ENCODE results near the gene CACNG1.
"Not testable (repeated sequence)": the region's sequence is repeated elsewhere in the genome, so short reads cannot be mapped to it uniquely, and the experiment has no call there.

The CACNG1 gene

DNA sequence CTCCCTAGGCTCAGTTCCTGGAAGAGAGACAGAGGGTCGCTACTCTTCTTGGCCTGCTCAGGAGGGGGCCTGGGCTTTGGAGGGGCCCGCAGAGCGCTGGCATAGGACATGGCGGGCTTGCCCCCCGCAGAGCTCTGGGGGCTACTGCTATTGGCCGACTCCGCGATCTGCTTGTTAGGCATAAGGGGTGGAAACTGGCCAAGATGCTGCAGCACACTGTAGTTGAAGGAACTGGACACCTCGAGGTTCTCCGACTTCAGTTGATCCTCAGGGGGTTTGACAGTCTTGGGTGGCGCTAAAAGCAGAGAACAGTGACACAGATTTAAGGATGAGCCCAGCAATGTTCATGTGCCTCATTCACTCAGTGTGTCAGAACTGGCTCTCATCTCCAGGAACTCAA lies 33.9 kb downstream of the CACNG1 start:
- DNase-seq (ENCODE audit: low read depth in 2 of 2), result no peak

GRCh38 chr17:67079491-67079890 lies 35.1 kb downstream of the CACNG1 start:
- DNase-seq (ENCODE audit: low read depth in 2 of 2), result no peak

- DNase-seq (ENCODE audit: low read depth in 2 of 2), result no peak
Observed at GRCh38 chr17:67080804-67081203, 36.5 kb downstream of the CACNG1 start.

DNA sequence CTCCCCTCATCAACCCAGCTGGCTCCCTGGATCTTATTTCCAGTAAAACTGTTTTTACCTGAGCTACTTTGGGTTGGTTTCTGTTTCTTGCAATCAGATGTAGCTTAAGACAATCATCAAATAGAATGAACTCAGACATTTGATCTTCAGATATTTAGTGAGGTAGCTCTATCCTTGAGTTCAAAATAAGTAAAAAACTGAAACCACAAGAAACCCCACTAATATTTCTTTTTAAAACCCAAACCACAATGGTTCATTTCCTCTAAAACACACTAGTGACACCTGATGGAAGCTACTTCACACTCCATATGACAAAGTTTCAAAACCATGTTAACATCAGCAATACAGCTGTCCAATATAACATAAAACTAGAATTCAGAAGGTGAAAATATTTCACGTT lies 37.8 kb downstream of the CACNG1 start:
- DNase-seq (ENCODE audit: low read depth in 2 of 2), result no peak

GRCh38 chr17:67085406-67085805 lies 41.1 kb downstream of the CACNG1 start:
- no peak for DNase-seq (ENCODE audit: low read depth in 2 of 2)

DNA sequence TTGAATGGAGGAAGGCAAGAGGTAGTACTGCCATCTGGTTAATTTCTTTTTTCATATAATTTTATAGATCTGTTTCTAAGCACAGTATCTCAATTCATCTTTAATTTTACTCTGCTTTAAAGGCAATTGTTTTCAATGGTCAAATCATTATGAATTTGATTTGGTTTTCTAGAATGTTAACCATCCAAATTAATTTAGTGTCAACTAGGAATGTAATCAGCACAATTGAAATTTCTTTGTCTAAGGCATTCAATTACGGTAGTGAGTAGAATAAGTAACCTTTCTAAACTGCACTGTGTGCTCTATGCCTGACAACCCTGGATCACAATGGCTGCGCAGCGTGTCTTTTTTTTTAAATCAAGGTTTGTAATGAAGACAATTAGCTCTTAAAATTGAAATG lies 44.3 kb downstream of the CACNG1 start:
- no peak for DNase-seq (ENCODE audit: low read depth in 2 of 2)

GRCh38 chr17:67090341-67090740 lies 46.0 kb downstream of the CACNG1 start:
- DNase-seq (ENCODE audit: low read depth in 2 of 2), result no peak

- DNase-seq (ENCODE audit: low read depth in 2 of 2), result no peak
Observed at GRCh38 chr17:67092291-67092690, 47.9 kb downstream of the CACNG1 start.

DNA sequence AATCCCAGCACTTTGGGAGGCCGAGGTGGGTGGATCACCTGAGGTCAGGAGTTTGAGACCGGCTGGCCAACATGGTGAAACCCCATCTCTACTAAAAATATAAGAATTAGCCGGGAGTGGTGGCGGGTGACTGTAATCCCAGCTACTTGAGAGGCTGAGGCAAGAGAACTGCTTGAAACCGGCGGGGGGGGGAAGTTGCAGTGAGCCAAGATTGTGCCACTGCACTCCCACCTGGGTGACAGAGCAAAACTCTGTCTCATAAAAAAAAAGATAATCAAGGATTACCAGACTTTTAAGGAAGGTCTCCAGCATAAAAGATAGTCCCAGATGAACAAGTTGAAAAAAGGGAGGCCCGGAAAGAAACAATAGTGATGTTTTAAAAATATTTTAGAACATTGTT lies 48.4 kb downstream of the CACNG1 start:
- not testable (repeated sequence) for DNase-seq (ENCODE audit: low read depth in 2 of 2)

DNA sequence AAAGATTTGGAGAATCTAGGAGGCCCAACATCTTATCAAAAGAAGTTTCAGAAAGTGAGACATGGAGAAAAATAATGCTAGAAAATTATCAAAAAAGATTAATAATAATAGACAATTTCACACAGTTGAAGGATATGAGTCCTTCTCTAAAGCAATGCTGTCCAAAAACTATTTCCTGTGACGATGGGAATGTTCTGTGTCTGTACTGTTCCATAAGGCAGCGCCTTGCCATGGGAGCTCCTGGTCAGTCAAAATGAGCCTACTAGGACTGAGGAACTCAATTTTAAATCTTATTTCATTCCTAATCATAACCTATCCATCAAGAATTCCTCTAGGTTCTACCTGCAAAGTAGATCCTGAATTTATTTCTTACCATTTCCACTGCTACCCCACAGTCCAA lies 49.0 kb downstream of the CACNG1 start:
- no peak for DNase-seq (ENCODE audit: low read depth in 2 of 2)

DNA sequence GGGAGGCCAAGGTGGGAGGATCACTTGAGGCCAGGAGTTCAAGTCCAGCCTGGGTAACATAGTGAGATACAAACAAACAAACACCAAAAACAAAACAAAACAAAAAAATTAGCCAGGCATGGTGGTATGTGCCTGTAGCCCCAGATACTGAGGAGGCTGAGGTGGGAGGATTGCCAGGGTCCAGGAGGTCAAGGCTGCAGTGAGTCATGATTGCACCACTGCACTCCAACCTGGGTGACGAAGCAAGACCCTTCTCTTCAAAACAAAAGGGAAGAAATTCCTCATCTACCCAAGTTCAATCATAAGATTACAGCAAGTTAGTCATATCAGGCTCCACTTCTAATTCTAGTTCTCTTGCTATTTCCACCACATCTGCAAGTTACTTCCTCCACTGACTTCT lies 50.9 kb downstream of the CACNG1 start:
- DNase-seq (ENCODE audit: low read depth in 2 of 2), result not testable (repeated sequence)

DNA sequence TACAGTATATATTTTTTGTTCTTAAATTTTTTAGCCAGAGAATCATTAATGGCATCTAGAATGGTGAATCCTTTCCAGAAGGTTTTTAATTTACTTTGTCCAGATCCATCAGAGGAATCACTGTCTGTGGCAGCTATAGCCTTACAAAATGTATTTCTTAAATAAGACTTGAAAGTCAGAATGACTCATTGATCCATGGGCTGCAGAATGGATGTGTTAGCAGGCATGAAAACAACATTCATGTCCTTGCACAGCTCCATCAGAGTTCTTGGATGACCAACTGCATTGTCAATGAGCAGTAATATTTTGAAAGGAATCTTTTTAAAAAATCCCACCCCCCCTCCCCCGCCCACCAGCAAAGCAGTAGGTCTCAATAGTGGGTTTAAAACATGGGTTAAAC lies 51.4 kb downstream of the CACNG1 start:
- no peak for DNase-seq (ENCODE audit: low read depth in 2 of 2)

DNA sequence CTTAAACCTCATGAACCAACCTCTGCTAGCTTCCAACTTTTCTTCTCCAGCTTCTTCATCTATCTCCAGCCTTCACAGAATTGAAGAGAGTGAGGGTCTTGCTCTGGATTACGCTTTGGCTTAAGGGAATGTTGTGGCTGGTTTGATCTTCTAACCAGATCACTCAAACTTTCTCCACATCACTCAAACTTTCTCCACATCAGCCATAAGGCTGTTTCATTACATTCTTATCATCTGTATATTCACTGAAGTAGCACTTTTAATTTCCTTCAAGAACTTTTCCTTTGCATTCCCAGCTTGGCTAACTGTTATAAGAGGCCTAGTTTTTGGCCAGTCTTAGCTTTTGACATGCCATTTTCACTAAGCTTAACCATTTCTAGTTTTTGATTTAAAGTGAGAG lies 52.3 kb downstream of the CACNG1 start:
- DNase-seq (ENCODE audit: low read depth in 2 of 2), result no peak

- DNase-seq (ENCODE audit: low read depth in 2 of 2), result no peak
Observed at GRCh38 chr17:67098006-67098405, 53.7 kb downstream of the CACNG1 start.

- DNase-seq (ENCODE audit: low read depth in 2 of 2), result not testable (repeated sequence)
Observed at GRCh38 chr17:67104641-67105040, 60.3 kb downstream of the CACNG1 start.

GRCh38 chr17:67105213-67105612 lies 60.9 kb downstream of the CACNG1 start:
- no peak for DNase-seq (ENCODE audit: low read depth in 2 of 2)
